Measurements from ENCODE around the gene LIPT1. TPM values are rescaled to one million over a fixed set of nuclear protein-coding genes. Genes with fewer than 3 reads are reported as not detected.
"Not testable (repeated sequence)": the region's sequence is repeated elsewhere in the genome, so short reads cannot be mapped to it uniquely, and the experiment has no call there.

The LIPT1 gene
- total RNA-seq, 6 experiments from 2014 or later, result 1.9 to 5.0 (median 3.6) TPM

DNA sequence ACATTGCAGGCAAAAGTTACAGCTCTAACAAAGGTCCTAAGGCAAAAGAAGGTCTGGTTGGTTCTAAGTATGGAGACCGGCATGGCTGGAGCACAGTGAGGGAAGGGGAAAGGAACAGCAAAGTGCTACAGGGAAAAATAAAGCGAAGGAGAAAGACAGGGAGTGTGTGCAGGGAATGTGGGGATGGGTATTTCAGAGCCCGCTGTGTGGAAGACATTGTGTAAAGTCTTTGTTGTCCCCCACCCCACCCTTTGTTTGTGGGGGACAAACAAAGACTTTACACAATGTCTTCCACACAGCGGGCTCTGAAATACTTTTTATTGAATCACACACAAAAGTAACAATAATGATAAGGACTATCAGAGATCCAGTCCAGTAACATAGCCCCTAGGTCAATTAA, 42.1 kb upstream of the LIPT1 start:
- no peak overlapping the region for H3K27ac ChIP-seq
- DNase-seq, result no peak
- intact Hi-C loops (cut with DNase I), result no loop called here
- H3K27me3 ChIP-seq, result no peaks in the 10 kb centered on the region
- H3K36me3 ChIP-seq, result no peaks in the 10 kb centered on the region
- H3K9me3 ChIP-seq, result no peaks in the 10 kb centered on the region
- H3K4me1 ChIP-seq, result no peaks in the 10 kb centered on the region
- H3K4me3 ChIP-seq, result no peak overlapping the region
- TF ChIP-seq POLR2A (IDR thresholded peaks at IDR 0.05), result no peak
- TF ChIP-seq, protein P1, sequence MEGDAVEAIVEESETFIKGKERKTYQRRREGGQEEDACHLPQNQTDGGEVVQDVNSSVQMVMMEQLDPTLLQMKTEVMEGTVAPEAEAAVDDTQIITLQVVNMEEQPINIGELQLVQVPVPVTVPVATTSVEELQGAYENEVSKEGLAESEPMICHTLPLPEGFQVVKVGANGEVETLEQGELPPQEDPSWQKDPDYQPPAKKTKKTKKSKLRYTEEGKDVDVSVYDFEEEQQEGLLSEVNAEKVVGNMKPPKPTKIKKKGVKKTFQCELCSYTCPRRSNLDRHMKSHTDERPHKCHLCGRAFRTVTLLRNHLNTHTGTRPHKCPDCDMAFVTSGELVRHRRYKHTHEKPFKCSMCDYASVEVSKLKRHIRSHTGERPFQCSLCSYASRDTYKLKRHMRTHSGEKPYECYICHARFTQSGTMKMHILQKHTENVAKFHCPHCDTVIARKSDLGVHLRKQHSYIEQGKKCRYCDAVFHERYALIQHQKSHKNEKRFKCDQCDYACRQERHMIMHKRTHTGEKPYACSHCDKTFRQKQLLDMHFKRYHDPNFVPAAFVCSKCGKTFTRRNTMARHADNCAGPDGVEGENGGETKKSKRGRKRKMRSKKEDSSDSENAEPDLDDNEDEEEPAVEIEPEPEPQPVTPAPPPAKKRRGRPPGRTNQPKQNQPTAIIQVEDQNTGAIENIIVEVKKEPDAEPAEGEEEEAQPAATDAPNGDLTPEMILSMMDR (IDR thresholded peaks at IDR 0.05), result no peak
- ATAC-seq, result no peak
- WGBS (ENCODE audit: insufficient coverage, low coverage, low lambda C conversion rate, missing lambda C conversion rate), result 54% methylated on average over 4 of the region's 4 CpGs

DNA sequence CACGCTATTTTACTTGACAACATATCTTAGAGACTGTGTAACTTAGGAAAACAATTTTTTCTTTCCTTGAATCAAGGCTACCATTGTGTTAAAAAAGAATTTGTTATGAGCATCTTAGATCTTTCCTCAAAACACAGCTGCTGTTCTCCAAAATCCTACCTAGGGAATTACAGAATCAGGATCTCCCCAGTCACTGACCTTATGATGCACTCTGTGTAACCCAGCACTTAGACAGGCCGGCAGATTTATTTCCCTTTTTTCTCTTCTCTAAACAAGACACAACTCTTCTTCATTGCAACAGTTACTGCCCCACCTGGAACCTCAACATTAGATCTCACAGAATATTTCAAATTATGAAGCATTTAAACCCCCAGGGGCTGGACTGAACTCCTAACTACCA, 26.8 kb upstream of the LIPT1 start:
- Histone ChIP-seq H3K9me3 (peaks cover 0 to 10% (median 3%) of the 10 kb centered on the region in 4 donors), H3K4me3 (no peak overlapping the region), H3K27me3 (no peaks in the 10 kb centered on the region), H3K4me1 (no peaks in the 10 kb centered on the region), H3K27ac (no peak overlapping the region), H3K36me3 (no peaks in the 10 kb centered on the region)
- ATAC-seq, result no peak
- WGBS (ENCODE audit: insufficient coverage, low coverage, low lambda C conversion rate, missing lambda C conversion rate), result 85% methylated on average over 2 of the region's 2 CpGs
- intact Hi-C loops (cut with DNase I), result no loop called here
- TF ChIP-seq, protein P1 (IDR thresholded peaks at IDR 0.05), result no peak
- no peak for TF ChIP-seq POLR2A (IDR thresholded peaks at IDR 0.05)
- DNase-seq, result no peak

DNA sequence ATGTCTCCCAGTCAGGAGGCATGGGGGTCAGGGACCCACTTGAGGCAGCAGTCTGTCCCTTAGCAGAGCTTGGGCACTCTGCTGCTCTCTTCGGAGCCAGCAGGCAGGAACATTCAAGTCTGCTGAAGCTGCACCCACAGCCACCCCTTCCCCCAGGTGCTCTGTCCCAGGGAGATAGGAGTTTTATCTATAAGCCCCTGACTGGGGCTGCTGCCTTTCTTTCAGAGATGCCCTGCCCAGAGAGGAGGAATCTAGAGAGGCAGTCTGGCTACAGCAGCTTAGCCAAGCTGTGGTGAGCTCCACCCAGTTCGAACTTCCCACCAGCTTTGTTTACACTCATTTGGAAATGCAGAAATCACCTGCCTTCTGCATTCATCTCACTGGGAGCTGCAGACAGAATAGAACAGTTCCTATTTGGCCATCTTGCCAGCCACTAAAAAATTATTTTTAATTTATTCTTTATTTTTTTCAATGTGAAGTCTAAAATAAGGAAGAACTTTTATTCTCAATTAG, 19.7 kb upstream of the LIPT1 start:
- H3K27me3 ChIP-seq; H3K27ac ChIP-seq; DNase-seq; ATAC-seq; H3K4me3 ChIP-seq; intact Hi-C loops (cut with DNase I); H3K36me3 ChIP-seq; H3K4me1 ChIP-seq: not testable (repeated sequence)
- H3K9me3 ChIP-seq, result peaks cover 0 to 12% (median 5%) of the 10 kb centered on the region in 4 donors
- 83% methylated on average over 1 of the region's 2 CpGs for WGBS (ENCODE audit: insufficient coverage, low coverage, low lambda C conversion rate, missing lambda C conversion rate)

DNA sequence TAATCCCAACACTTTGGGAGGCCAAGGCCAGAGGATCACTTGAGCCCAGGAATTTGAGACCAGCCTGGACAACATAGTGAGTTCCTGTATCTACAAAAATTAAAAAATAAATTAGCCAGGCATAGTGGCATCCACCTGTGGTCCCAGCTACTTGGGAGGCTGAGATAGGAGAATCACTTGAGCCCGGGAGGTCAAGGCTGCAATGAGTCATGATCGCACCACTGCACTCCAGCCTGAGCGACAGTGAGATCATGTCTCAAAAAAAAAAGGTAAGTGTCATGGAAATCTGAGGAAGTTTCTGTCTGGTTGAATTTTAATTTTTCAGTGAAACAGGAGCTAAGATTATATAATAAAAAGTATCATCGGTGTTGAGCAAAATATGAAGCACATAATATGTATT, 15.8 kb upstream of the LIPT1 start:
- intact Hi-C loops (cut with DNase I), result no loop called here
- no peak overlapping the region for H3K4me3 ChIP-seq
- H3K36me3 ChIP-seq, result no peaks in the 10 kb centered on the region
- TF ChIP-seq, protein P1 (IDR thresholded peaks at IDR 0.05), result no peak
- no peak for TF ChIP-seq POLR2A (IDR thresholded peaks at IDR 0.05)
- H3K27ac ChIP-seq, result no peak overlapping the region
- H3K9me3 ChIP-seq, result no peaks in the 10 kb centered on the region
- DNase-seq (no peak), ATAC-seq (no peak)
- peaks cover 0 to 7% (median 0%) of the 10 kb centered on the region in 4 donors for H3K4me1 ChIP-seq
- 90% methylated on average over 4 of the region's 4 CpGs for WGBS (ENCODE audit: insufficient coverage, low coverage, low lambda C conversion rate, missing lambda C conversion rate)
- H3K27me3 ChIP-seq, result no peaks in the 10 kb centered on the region

DNA sequence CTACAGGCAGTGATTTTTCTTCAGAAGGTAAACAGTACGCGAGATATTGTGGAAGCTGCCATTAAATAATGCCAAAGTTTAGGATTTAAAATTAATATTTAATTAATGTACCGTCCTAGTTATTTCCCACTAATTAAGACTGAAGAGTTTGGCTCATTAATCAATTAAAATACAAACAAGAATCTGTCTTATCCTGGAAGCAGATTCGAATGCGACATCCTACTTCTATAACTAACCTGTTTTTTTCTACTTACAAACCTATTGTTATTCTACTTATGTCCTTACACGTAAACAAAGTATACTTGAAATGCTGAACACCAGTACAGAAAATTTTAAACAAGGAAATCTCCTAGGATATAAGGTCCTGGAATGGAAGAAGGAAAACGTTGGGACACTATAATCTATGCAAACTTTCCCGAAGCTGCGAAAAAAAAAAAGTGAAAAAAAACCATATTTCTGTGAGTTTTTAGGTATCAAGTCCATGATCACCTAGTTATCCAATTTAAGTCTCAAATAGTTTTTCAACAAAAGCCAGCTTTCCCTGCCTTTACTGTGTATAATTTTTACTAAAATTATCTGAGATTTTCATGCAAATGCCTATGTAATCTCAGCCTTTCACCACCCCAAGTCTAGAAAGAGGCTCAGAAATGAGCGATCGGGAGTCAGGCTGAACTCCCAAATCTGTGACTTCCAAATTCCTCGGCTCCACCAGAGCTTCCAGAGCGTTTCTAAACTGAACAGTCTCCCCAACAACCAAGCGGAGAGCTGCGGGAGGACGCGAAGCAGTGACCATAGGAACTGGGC, 14.5 kb upstream of the LIPT1 start:
- Histone ChIP-seq H3K9me3 (no peaks in the 10 kb centered on the region), H3K4me3 (peak overlapping the region; percentile 77 to 88 (median 81)), H3K27me3 (no peaks in the 10 kb centered on the region), H3K36me3 (no peaks in the 10 kb centered on the region), H3K4me1 (peaks cover 0 to 7% (median 0%) of the 10 kb centered on the region in 4 donors), H3K27ac (peak overlapping the region; percentile 61 to 73 (median 62))
- ATAC-seq (no peak), DNase-seq (no peak)
- intact Hi-C loops (cut with DNase I), result no loop called here
- WGBS (ENCODE audit: insufficient coverage, low coverage, low lambda C conversion rate, missing lambda C conversion rate), result 18% methylated on average over 17 of the region's 17 CpGs
- TF ChIP-seq POLR2A (IDR thresholded peaks at IDR 0.05), result no peak
- TF ChIP-seq, protein P1 (IDR thresholded peaks at IDR 0.05), result no peak

Data from right lobe of liver (tissue), 6 donors.